Thyroid gland (tissue), 4 donors: Measurements from ENCODE around the gene REEP1. TPM values are rescaled to one million over a fixed set of nuclear protein-coding genes. Genes with fewer than 3 reads are reported as not detected.

Experiments used
- DNase-seq, 2 donors: peaks; one replicate each; pipeline ENCODE4 v3.0.0-alpha.2; 2019
- H3K27ac ChIP-seq, 3 donors: fragments of 200-600 bp; sonication (generic); 1 replicate in 2 of 3; 2 replicates in 1 of 3; pipeline ENCODE4 v1.5.1; 2016 to 2019; ENCODE audit warnings: mild to moderate bottlenecking in 1 of 3, moderate library complexity in 1 of 3
- H3K27me3 ChIP-seq: fragments of 200-600 bp; sonication (generic); one replicate; pipeline ENCODE4 v1.5.1; 2019
- H3K36me3 ChIP-seq, 2 donors: fragments of 200-600 bp; sonication (generic); one replicate each; pipeline ENCODE4 v1.5.1; 2016 to 2019
- H3K4me1 ChIP-seq, 2 donors: fragments of 200-600 bp; sonication (generic); one replicate each; pipeline ENCODE4 v1.5.1; 2017 to 2019
- H3K4me3 ChIP-seq, 3 donors: fragments of 200-600 bp; sonication (generic); replicated peaks in 1 of 3; 1 replicate in 2 of 3; 2 replicates in 1 of 3; pipeline ENCODE4 v1.5.1; 2016; ENCODE audit warnings: mild to moderate bottlenecking in 1 of 3
- H3K9me3 ChIP-seq: fragments of 200-600 bp; sonication (generic); one replicate; pipeline ENCODE4 v1.5.1; 2017
- CTCF ChIP-seq, 6 experiments: fragments of 200-600 bp in 3 of 6; fragments of 450-650 bp in 3 of 6; sonication (generic) in 3 of 6; IDR thresholded peaks; one replicate each; pipeline ENCODE4 v1.5.1; 2016 to 2019; ENCODE audit warnings: antibody characterized with exemption in 6 of 6, mild to moderate bottlenecking in 2 of 6, inconsistent platforms in 1 of 6, moderate library complexity in 1 of 6
- POLR2A ChIP-seq, 2 donors: fragments of 450-650 bp; IDR thresholded peaks; one replicate each; pipeline ENCODE4 v1.6.1; 2017; ENCODE audit warnings: antibody characterized with exemption in 2 of 2, mild to moderate bottlenecking in 2 of 2, moderate library complexity in 1 of 2
- WGBS, 2 donors: methylation state at CpG; one replicate each; pipeline ENCODE4 v1.1.5; 2017; 5-methylcytosine and 5-hydroxymethylcytosine counted together
- intact Hi-C: fragments of 100-400 bp; cut with DNase I; formaldehyde crosslinking; loops from one replicate; pipeline ENCODE4 v1.15.1; 2023
- total RNA-seq, 4 donors: library from RNA; depleted of rRNA; stranded (reverse); fragments of >200 nt; gene quantifications; one replicate each; pipeline ENCODE4 v1.2.3, GENCODE V29; 2016

REEP1 gene
- total RNA-seq, 4 donors from 2014 or later = 2.5 to 7.1 (median 5.5) TPM

DNA sequence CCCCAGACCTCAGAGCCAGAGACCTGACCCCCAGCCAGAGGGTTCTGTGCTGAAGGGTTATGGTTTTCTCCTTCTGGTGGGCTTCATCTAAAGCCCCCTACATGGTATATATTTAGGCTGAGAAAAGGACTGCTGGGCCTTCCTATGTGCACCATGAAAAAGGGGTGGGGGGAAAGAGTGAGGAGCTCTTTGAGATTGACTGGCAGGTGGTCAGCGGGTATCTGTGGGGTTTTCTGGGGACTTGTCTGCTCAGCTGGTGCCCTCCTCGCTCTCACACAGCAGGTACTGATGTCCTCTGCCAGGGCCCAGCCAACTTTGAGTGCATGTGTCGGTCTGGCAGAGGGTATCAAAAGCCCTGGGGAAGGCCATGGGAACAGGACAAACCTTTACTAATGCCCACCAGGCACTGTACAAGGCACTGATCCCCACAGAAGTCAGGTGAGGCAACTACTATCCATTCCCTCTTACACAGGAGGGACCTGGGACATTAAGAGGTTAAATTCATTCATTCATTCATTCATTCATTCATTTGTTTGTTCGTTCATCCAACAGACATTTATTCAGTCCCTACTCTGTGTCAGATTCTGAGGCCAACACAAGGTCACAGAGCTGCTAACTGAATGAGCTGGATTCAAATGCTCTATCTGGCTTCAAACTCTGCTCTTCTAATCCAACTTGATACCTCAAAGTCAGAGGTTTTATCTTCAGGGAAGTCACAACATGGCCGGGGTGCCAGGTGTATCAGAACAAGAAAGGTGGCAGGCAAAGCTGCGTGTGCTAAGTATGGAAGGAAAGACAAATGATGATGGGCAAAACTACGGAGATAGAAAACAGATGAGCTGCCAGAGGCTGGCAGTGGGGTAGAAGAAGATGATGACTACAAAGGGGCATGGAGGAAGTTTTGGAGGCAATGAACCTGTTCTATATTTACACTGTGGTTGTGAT is 44.6 kb downstream of the REEP1 start:
- Histone ChIP-seq H3K36me3 (no peaks in the 10 kb centered on the region), H3K9me3 (no peaks in the 10 kb centered on the region), H3K27me3 (no peaks in the 10 kb centered on the region), H3K4me3 (no peak overlapping the region), H3K27ac (no peak overlapping the region), H3K4me1 (no peaks in the 10 kb centered on the region)
- intact Hi-C loops = no loop called here
- TF ChIP-seq POLR2A (IDR thresholded peaks at IDR 0.05) (no peak), CTCF (IDR thresholded peaks at IDR 0.05) (no peak)
- no peak for DNase-seq
- WGBS, 2 donors = 85 to 92% methylated on average over 7 of the region's 7 CpGs

GRCh38 chr2:86291328-86291662 is 46.1 kb downstream of the REEP1 start:
- Histone ChIP-seq H3K4me3 (no peak overlapping the region), H3K4me1 (no peaks in the 10 kb centered on the region), H3K9me3 (no peaks in the 10 kb centered on the region), H3K27ac (no peak overlapping the region), H3K36me3 (no peaks in the 10 kb centered on the region), H3K27me3 (no peaks in the 10 kb centered on the region)
- intact Hi-C loops = no loop called here
- TF ChIP-seq POLR2A (IDR thresholded peaks at IDR 0.05) (no peak), CTCF (IDR thresholded peaks at IDR 0.05) (no peak)
- 77 to 81% methylated on average over 4 of the region's 4 CpGs for WGBS, 2 donors
- DNase-seq = no peak

DNA sequence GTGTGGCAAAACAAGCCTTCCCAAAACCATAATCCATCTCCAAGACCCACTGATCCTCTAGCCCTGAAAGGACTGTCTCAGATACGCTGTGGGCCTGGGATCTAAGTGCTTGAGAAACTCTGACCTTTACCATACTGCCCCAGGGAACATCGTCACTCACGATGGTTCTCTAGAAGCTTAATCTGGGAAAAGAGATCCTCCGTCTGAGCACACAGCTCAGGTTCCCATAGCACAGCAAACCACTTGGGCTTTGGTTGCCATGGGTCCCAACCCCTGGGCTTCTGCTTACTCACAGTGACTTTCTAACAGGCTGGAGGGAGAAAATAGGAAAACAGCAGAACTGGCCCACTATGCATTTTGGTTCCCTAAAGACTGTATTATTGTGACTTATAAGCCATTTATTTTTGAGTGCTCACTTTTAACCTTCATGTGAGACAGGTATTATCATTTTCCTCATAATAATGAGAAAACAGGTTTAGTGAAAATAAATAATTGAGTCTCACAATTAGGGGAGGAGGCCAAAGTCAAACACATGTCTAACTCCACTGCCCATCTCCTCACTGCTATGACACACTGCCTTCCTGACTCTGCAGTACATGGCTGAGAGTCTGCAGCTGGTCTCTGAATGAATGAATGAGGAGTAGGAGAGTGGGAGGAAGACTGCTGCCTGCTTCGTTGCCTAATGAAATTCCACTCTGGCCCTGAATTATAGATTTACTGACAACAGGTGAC is 46.7 kb downstream of the REEP1 start:
- Histone ChIP-seq H3K27ac (peak overlapping the region in 1 of 3 donors; percentile 28), H3K9me3 (no peaks in the 10 kb centered on the region), H3K4me3 (no peak overlapping the region), H3K27me3 (no peaks in the 10 kb centered on the region), H3K4me1 (no peaks in the 10 kb centered on the region), H3K36me3 (no peaks in the 10 kb centered on the region)
- intact Hi-C loops = no loop called here
- TF ChIP-seq CTCF (IDR thresholded peaks at IDR 0.05) = no peak
- no peak for TF ChIP-seq POLR2A (IDR thresholded peaks at IDR 0.05)
- no peak for DNase-seq
- 70 to 78% methylated on average over 5 of the region's 5 CpGs for WGBS, 2 donors

DNA sequence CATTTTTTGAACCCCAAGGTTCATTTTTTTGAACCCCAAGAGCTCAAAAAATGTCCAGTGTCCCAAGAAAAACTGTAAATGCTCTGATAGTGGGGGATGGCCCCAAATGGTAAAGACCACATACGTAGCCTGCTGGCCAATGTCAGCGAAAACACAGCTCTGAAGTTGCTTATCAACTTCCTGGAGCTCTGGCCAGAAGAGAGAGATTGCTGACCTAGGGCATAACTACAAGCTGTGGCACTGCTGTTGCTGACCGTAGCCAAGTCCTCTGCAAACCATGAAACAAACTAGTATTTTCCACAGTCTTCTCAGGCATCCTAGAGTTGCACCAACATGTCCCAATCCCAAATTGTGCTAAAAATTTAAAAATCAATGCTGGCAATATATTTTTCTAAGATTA is 50.9 kb downstream of the REEP1 start:
- intact Hi-C loops = no loop called here
- Histone ChIP-seq H3K4me3 (no peak overlapping the region), H3K36me3 (no peaks in the 10 kb centered on the region), H3K27ac (no peak overlapping the region), H3K9me3 (no peaks in the 10 kb centered on the region), H3K27me3 (no peaks in the 10 kb centered on the region), H3K4me1 (peaks cover 14 to 17% of the 10 kb centered on the region in 2 donors)
- WGBS, 2 donors = 50 to 78% methylated on average over 3 of the region's 3 CpGs
- DNase-seq = no peak
- TF ChIP-seq CTCF (IDR thresholded peaks at IDR 0.05) = no peak
- TF ChIP-seq POLR2A (IDR thresholded peaks at IDR 0.05) = no peak

DNA sequence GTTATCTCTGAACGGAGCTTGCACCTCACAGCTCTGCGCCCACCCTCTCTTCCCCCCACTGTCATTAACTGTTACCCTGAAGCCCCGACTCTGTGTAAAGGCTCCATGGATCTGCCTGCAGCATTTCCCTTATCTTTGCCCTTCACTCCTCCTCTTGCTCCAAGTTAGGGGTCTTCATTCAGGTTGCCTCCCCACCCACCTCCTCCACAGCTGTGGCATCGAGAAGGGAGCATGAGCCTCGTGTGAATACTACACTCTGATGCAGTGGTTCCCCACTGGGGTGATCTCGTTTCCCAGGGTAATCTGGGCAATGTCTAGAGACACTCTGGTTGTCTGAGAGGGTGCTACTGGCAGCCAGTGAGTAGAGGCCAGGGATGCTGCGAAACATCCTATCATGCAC is 51.4 kb downstream of the REEP1 start:
- H3K4me1 ChIP-seq = peaks cover 14 to 17% of the 10 kb centered on the region in 2 donors
- TF ChIP-seq CTCF (IDR thresholded peaks at IDR 0.05) (no peak), POLR2A (IDR thresholded peaks at IDR 0.05) (no peak)
- no peak for DNase-seq
- 88 to 93% methylated on average over 7 of the region's 7 CpGs for WGBS, 2 donors
- H3K4me3 ChIP-seq = no peak overlapping the region
- no peak overlapping the region for H3K27ac ChIP-seq
- intact Hi-C loops = no loop called here
- H3K9me3 ChIP-seq = no peaks in the 10 kb centered on the region
- no peaks in the 10 kb centered on the region for H3K36me3 ChIP-seq
- no peaks in the 10 kb centered on the region for H3K27me3 ChIP-seq
